Activated CD4-positive, alpha-beta T cell treated with anti-CD3 and anti-CD28 coated beads, Interleukin-2, amount 50 U/mL, for 1 hour (primary cell): ENCODE data around the gene C3orf49.
A peak's percentile ranks its signal among the peaks of the same experiment; 100 is the strongest.

ENCODE experiments used
- DNase-seq: peaks from one replicate; pipeline ENCODE4 v3.0.0-alpha.2; 2020

The C3orf49 gene, protein sequence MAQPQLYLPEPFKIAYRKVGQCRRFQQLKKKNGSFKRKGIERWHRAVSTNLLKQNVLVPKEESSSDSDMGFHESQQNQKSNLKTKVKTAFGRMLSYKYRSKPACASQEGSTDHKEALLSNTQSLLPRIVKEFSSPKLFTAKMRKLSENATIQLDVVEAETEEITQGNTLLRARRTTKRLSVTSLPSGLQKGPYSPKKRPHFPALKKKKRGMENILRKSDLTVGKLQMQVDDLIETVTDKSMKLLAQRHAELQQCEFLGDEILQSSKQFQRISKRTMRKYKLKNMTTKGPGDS

DNA sequence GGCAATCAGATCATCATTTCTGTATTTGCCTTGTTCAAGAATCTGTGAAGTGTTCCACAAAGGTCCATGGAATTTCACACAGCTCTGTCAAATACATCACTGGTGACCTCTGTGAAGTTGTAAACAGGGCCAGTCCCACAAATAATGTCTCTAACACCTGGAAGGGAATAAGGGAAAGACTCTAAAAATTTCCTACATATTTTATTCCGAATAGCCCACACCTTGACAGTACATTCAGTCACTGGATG lies at the start of gene C3orf49:
TSS of gene C3orf49 (plus strand) at position 149 of the 248 bp plus-strand sequence. CDS start 173 bp downstream, outside the sequence.
- no peak for DNase-seq

DNA sequence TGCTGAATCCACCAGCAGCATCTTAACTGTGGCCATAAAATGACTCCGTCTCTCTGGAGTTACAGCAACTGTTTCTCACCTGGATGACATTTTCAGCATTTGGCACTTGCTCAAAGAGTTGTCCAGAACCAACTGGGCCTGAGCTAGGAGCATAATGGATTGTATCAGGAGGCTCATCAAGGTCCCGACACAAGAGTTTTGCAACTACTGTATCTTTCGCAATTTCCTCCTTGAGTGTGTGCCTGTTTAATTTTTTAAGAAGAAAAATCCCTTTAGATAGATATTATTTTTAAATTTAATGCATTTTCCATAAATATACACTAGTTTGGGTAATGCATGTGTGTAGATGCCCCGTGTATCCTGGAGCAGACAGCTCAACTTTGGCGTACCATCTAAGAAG lies 44.3 kb upstream of the C3orf49 start:
- no peak for DNase-seq

DNA sequence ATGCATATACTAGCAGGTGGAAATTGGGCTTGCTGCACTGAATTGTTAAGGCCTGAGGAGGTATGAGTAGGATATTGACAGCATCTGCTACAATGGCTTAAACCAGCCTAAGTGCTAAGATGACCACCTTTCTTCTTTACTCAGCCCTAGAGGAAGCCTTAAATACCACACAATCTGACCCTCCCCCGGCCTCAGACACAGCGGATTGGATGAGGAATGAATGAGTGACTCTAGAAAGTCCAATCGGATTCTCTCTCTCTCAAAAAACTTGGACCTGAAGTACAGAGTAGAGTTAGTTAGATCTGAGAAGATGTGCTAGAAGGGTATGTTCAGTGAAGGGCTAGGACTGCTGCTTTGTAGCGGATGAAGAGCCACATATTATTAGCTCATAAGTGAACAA lies 39.9 kb upstream of the C3orf49 start:
- no peak for DNase-seq

DNA sequence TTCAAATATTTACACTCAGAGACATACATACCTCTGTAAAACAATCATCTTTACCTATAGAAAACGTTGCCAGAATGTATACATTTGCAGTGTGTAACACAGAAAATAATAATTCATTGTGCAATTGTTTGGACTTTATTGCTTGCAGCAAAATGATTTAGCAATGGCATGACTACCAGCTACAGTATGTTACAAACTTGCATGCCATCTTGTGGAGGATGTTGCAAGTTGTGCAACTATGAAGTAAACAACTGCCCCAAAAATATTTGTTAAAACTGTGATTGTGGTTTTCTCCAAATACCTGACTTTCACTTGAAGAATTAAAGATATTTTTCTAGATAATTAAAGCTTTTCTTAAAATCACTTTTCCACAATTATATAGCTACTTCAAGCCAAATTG lies 27.1 kb upstream of the C3orf49 start:
- no peak for DNase-seq

DNA sequence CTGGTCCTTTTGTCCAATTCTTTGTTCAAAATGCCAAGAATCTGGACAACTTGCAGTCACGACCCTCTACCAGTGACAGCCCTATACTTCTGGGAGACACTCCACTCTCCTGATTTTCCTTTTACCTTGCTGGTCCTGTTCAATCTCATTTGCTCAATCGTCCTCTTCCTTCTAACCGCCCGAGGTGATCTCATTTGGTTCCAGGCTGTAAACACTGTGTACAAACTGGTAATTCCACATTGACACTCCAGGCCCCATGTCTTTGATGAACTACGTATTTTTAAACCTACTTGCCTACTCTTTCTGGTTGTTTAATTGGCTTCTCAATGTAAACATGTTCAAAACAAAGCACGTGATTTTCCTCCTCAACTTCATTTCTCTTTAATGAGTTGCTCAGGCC lies 23.7 kb upstream of the C3orf49 start:
- no peak for DNase-seq

DNA sequence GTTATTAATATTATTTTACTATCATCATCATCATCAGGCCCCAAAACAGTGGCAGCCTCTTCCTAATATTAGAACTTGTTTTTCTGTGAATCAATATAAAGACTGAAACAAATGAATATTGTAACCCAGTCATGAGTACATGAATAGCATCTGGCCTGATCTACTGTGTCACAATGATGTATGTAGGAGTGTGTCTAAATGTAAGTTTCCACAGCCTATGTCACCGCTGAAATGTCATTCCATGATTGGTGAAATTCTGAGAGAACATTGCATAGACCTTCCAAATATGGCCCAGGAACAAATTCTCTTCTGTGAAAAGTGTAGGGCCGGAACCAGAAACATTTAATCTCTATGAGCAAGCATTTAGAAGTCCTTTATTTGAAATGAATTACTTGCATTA lies 20.6 kb upstream of the C3orf49 start:
- DNase-seq = no peak

DNA sequence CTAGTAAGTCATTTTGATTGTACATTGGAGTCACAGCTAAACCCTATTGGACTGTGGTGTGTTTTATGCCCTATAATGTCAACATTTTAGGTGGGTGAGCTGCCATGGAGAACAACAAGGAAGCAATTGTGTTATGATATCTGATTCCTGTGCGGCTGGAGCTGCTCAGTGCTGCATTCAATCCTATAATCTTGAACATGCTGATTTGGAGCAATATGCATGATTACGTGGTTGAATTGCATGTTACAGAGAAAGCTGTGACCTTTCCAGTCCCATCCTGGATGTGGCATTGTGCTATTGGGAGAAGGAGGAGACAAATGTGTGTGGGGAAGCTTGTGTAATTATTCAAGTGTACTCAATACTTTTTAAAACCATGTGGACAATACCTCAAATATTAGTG lies 20.1 kb upstream of the C3orf49 start:
- DNase-seq = no peak

DNA sequence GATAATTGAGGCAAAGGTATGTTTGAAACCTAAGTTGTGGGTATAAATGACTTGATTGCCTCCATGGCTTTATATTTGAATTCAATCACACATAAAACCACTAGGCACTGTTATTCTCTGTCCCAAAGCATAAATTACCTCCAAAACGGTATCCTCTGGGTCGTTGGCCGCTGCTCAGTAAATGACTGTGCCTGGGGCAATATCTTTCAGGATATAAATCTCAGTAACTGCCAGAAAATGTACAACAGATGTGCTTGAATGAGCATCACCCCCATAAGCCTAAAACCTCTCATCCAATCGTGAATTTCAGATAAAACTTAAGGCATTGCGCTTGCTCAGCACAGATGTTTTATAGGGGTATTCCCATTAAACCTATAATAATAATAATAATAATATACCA lies 19.0 kb upstream of the C3orf49 start:
- no peak for DNase-seq

DNA sequence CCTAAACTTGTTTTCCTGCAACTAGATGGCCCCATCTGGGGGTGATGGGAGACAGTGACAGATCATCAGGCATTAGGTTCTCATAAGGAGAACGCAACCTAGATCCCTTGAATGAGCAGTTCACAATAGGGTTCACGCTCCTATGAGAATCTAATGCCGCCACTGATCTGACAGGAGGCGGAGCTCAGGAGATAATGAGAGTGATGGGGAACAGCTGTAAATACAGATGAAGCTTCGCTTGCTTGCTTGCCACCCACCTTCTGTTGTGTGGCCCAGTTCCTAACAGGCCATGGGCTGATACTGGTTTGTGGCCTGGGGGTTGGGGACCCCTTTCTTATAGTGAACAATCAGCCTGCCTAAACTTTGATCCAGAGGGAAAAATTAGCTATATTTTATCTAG lies 15.2 kb upstream of the C3orf49 start:
- no peak for DNase-seq

DNA sequence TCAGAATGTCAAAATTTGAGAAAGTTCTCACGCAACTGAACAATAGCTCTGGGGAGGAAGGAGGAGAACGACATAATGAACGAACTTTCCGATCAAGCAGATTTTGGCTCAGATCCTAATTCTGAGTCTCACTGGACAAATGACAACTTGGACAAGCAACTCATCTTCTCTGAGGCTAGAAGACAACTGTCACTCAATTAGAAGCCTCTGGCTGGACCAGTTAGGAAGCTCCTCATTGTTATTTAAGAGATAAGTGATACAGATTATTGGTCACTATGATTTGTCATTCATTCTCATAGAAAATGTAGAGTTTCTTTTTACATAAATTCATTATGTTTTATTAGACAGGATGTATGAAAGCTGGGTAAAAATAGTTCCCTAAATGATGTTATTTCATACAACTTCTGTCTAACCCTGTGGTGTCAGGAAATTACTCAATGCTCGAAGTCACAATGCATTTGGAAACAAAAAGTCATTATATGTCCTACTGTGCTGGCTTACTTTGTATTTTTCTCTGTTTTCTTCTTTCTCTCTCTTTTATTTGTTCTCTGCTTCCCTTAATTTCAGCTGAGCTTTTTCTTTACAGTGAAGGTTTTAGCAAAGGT lies 11.0 kb upstream of the C3orf49 start:
- no peak for DNase-seq

DNA sequence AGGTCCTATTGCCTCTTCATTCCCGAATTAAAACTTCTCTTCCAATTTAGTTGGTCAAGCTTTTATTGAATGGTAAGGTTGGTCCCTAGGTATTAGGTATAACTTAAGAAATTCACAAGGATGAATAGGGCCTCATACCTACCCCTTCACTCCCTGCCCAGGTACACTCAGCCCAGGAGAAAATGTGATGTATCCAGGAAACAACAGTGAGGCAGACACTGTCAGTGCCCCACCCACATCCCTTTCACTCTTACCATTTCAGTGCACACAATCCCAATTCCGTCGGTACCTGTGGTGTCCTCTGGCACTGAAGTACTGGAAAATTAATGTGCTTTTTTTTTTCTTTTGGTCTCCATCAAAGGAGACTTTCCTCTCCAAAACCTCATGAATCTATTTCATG lies 10.5 kb upstream of the C3orf49 start:
- no peak for DNase-seq

DNA sequence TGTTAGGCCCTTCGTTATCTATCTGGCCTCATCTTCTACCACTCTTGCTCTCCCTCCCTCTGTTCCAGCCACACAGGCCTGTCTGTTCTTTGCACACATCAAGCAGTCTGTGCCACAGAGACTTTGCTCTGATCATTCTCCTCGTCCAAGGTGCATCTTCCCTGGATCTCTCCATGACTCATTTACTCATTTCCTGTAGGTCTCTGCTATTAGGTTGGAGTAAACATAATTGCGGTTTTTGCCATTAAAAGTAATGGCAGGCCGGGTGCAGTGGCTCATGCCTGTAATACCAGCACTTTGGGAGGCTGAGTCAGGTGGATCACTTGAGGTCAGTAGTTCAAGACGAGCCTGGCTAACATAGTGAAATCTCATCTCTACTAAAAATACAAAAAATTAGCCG lies 9.5 kb upstream of the C3orf49 start:
- no peak for DNase-seq

DNA sequence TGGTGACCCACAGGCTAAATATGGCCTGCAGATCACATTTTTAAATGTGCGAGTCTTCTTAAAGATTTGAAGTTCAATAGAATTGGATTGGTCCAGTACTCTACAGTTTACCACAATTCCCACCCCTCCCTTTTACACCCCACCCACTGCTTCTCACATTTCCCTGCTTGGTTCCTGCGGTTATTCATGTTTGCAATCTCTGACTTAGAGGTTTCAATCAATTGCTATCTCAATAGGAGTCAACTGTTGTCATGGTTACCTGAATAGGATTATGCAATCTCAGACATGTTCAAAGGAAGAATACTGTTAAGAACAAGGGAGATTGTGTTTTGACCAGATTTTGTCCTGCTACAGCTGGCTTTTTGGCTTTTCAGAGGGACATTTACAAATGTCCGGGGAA lies 4.9 kb upstream of the C3orf49 start:
- no peak for DNase-seq

DNA sequence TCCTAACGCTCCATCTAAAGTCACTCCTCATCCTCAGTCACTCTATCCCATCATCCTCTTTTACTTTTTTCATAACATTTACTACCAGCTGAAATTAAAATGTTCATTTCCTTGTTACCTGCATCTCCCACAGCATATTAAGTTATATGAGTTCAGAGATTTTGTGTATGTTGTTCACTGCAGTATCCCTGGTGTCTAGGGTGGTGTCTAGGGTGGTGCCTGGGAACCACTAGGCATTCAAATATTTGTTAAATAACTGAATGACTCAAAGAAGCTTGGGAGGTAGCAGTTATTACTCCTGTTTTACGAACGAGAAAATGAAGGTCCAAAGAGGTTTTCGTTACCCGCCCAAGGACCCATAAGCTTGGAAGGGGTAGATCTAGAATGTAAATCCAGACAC lies 1.9 kb upstream of the C3orf49 start:
- DNase-seq = no peak

DNA sequence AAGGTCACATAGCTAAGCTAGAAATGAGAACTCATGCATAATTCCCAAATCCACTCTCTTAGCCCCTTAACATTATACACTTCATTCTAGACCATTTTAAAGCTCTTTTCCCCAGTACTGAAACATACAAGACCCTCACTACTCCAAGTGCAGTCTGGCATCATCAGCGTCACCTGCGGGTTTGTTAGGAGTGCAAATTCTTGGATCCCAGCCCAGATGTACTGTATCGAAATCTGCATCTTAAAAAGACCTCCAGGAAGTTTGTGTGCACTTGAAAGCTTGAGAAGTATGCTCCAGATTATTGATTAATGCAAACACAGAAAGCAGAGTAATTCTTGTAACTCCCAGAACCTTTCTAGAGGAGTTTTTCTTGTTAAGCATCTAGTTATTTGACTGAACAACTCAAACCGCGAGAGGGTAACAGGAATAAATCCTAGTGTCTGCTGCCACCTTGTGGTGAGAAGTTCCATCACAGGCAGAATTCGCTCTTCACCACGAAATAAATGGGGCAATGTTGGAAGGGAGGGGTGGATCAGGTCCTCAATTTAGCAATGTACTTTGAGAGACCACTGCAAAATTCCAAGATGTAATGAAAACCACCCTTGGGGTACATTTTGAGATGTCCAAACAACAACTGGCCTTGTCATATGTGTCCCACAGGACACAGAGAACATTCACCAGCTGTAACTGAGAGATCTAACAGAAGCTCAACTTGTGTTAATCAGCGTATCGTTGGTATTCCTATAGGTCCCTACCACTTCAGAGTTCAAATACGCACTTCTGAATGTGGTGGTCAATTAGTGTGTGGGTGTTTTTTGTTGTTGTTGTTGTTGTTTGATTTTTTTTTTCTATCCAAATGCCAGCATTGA lies 583 bp upstream of the C3orf49 start:
- DNase-seq = peak; percentile 61

DNA sequence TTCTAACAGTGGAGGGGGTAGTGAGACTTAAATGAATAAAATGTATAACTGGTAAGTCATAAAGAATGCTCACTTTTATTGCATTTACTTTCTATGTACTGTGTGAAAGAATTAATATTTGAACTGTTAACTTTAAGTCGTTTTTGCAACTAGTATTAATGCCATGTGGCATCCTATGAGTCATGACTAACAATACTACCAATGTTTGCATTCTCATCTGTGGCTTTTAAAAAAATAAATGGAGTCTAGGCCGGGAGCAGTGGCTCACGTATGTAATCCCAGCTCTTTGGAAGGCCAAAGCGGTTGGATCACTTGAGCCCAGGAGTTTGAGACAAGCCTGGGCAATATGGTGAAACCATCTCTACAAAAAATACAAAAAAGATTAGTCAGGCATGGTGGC lies 5.2 kb downstream of the C3orf49 start:
- DNase-seq = no peak

DNA sequence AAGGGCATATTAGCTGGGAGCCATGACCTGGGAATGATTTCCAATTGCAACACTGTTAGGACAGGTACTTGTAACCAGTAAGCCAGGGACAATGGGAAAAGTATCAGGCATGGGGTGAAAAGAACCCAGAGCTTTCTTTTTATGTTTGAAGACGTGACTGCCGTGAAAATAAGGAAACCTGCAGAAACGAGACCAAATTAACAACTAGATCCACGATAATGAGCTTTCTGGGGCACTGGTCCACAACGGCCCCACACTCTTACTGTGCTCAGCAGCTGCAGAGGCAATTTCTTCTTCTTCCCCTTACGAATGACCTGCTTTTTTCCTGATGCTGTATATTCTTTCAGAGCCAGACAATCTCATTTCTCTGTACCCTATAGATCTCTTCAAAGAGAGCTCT lies 11.4 kb downstream of the C3orf49 start:
- DNase-seq = no peak

DNA sequence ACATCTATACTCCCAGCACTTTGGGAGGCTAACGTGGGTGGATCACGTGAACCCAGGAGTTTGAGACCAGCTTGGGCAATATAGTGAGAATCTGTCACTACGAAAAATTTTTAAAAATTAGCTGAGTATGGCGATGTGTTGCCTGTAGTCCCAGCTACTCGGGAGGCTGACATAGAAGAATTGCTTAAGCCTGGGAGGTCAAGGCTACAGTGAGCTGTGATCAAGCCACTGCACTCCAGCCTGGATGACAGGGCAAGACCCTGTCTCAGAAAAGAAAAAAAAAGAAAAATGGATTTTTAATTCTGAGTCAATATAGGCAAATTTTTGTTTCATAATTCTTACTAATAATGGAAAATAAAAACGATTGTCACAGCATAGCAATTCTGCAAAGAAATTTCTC lies 13.3 kb downstream of the C3orf49 start:
- no peak for DNase-seq

DNA sequence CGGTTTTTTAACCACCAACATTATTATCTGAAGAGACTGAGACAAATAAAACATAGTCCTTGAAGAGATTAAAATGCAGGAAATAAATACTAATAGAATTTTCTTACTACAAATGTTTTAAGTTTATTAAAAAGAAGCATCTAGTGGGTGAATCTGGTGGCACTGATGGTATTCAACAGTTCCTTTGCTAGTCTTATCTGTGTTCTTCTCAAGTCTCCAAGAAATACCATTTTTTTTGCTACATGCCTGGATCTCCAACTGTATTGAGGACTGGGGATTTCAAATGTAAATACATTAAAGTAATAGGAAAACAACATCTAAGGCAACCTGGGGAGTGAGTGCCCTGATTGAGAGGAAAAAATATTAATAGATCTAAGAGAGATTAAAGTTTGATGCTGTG lies 22.6 kb downstream of the C3orf49 start:
- no peak for DNase-seq

DNA sequence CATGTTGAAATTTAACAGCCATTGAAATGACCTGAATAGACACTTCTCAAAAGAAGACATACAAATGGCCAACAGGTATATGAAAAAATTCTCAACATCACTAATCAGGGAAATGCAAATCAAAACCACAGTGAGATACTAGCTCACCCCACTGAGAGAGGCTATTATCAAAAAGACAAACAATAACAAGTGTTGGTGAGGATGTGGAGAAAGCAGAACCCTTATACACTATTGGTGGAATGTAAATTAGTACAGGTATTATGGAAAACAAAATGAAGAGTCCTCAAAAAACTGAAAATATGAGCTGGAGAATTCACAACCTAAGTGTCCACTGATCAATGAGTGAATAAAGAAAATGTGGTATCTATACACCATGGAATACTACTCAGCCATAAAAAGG lies 23.0 kb downstream of the C3orf49 start:
- DNase-seq = no peak

DNA sequence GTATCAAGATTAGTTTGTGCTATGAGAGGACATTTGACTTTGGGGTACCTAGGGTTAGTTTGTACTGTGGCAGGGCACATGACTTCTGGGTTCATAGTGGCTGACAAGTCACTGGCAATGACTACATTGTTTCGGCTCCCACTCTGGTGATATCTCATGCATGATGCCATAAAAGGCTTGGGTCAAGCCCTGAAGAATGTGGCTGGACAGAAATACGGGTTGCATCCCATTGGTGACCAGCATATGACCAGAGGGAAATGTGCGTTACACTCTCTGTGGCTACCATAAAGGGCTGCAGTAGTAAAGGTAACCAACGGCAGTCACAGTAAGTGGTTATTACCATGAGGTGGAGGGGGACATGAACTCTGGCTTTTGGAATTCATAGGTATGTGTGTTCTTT lies 26.1 kb downstream of the C3orf49 start:
- no peak for DNase-seq

DNA sequence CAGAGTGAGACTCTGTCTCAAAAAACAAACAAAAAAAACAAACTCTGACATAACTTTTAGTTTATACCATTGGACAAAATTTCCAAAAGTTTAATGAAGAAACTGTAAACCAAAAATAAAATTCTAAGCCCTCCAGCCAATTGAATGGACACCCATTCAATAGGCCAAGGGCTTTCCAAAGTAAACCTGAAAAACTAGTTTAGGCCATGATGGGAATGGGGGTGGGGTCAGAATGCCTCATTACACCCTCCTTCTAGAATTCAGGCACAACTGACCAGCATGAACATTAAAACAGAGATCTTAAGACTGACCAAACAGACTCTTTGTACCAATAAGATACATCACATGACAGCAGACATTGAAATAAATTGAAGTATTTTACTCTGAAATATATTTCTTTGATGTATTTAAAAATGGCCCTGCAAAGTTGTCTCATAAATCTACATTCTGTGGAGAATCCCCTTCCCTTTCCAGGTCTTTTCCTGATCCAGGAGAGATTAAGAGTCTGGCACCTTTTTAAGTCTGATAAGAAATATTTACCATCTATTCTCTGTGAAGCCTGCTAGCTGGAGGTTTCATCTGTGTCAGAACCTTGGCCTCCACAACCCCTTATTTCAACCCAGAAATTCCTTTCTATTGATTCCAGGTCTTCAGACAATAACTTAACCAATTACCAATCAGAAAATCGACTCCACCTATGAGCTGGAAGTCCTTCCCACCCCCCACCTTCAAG lies 28.8 kb downstream of the C3orf49 start:
- no peak for DNase-seq

DNA sequence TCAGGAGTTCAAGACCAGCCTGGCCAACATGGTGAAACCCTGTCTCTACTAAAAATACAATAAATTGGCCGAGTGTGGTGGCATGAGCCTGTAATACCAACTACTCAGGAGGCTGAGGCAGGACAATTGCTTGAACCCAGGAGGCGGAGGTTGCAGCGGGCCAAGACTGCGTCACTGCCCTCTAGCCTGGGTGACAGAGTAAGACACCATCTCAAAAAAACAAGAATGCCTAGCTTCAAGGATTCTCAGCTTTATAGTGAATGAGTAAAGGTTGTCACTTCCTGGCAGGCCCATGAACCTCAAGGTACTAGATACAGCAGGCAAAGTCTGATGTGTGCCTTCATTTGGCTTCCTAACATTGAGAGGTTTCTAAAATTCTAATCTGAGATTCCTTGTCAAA lies 30.1 kb downstream of the C3orf49 start:
- no peak for DNase-seq

DNA sequence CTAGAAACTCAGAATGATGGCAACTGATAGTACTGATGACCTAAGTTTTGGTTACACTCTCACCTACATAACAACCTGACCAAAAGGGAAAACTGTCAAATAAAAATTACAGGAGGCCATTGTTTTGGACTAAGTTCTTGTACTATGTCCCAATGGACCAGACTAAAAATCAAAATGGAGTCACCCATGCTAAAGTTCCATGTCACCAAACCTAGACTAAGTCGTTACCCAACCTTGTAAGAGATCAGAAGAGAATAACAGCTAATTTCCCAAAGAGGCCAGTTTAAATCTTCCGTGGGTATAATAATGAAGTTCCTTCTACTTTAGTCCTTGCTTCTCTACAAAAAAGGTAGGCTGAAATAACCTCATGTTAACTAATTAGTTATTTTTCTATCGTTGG lies 32.2 kb downstream of the C3orf49 start:
- no peak for DNase-seq
